ENCODE data around the gene CYP24A1. TPM values are rescaled to one million over a fixed set of nuclear protein-coding genes. Genes with fewer than 3 reads are reported as not detected.

Gene CYP24A1
- total and polyA plus RNA-seq, 11 donors = not detected

- H3K4me1 ChIP-seq = no peaks in the 10 kb centered on the region
- no peak for DNase-seq
- H3K4me3 ChIP-seq = no peak overlapping the region
- no peak for ATAC-seq
- peaks cover 0 to 9% (median 0%) of the 10 kb centered on the region in 12 donors for H3K9me3 ChIP-seq
- intact Hi-C loops (cut with DNase I) = no loop called here
- H3K27ac ChIP-seq = no peak overlapping the region
- TF ChIP-seq POLR2A (IDR thresholded peaks at IDR 0.05) = no peak
- TF ChIP-seq CTCF (IDR thresholded peaks at IDR 0.05) = no peak
- no peaks in the 10 kb centered on the region for H3K36me3 ChIP-seq
- WGBS, 4 donors = 80 to 86% (median 82%) methylated on average over 6 of the region's 6 CpGs
- peaks cover 0 to 15% (median 0%) of the 10 kb centered on the region in 9 donors for H3K27me3 ChIP-seq
Measured at GRCh38 chr20:54144847-54145414, 28.9 kb downstream of the CYP24A1 start.

GRCh38 chr20:54140927-54141566 lies 32.7 kb downstream of the CYP24A1 start:
- intact Hi-C loops (cut with DNase I) = no loop called here
- H3K27ac ChIP-seq = no peak overlapping the region

GRCh38 chr20:54140486-54140885 lies 33.3 kb downstream of the CYP24A1 start:
- peaks cover 0 to 9% (median 0%) of the 10 kb centered on the region in 12 donors for H3K9me3 ChIP-seq
- intact Hi-C loops (cut with DNase I) = no loop called here
- WGBS, 4 donors = 93 to 96% (median 94%) methylated on average over 3 of the region's 3 CpGs
- ATAC-seq (no peak), DNase-seq (no peak)
- H3K4me1 ChIP-seq = no peaks in the 10 kb centered on the region
- peaks cover 0 to 18% (median 0%) of the 10 kb centered on the region in 9 donors for H3K27me3 ChIP-seq
- no peaks in the 10 kb centered on the region for H3K36me3 ChIP-seq
- no peak overlapping the region for H3K27ac ChIP-seq
- no peak overlapping the region for H3K4me3 ChIP-seq
- no peak for TF ChIP-seq POLR2A (IDR thresholded peaks at IDR 0.05)
- no peak for TF ChIP-seq CTCF (IDR thresholded peaks at IDR 0.05)

More at GRCh38 chr20:54140927-54141566, 32.7 kb downstream of the CYP24A1 start:
- ATAC-seq (no peak), DNase-seq (no peak)
- Histone ChIP-seq H3K36me3 (no peaks in the 10 kb centered on the region), H3K4me1 (no peaks in the 10 kb centered on the region), H3K27me3 (peaks cover 0 to 14% (median 0%) of the 10 kb centered on the region in 9 donors), H3K4me3 (no peak overlapping the region), H3K9me3 (peaks cover 0 to 9% (median 0%) of the 10 kb centered on the region in 12 donors)
- WGBS, 4 donors = 74 to 77% (median 76%) methylated on average over 6 of the region's 6 CpGs
- TF ChIP-seq POLR2A (IDR thresholded peaks at IDR 0.05) = no peak
- no peak for TF ChIP-seq CTCF (IDR thresholded peaks at IDR 0.05)

GRCh38 chr20:54140067-54140466 lies 33.7 kb downstream of the CYP24A1 start:
- no peaks in the 10 kb centered on the region for H3K4me1 ChIP-seq
- no peak for ATAC-seq
- H3K27ac ChIP-seq = no peak overlapping the region
- WGBS, 4 donors = 88 to 94% (median 90%) methylated on average over 6 of the region's 6 CpGs
- H3K9me3 ChIP-seq = peaks cover 0 to 9% (median 0%) of the 10 kb centered on the region in 12 donors
- H3K4me3 ChIP-seq = no peak overlapping the region
- peaks cover 0 to 19% (median 0%) of the 10 kb centered on the region in 9 donors for H3K27me3 ChIP-seq
- H3K36me3 ChIP-seq = no peaks in the 10 kb centered on the region
- no peak for DNase-seq
- intact Hi-C loops (cut with DNase I) = no loop called here
- TF ChIP-seq CTCF (IDR thresholded peaks at IDR 0.05) (no peak), POLR2A (IDR thresholded peaks at IDR 0.05) (no peak)

Data from heart left ventricle (tissue), 16 donors.